H1 (cell line): ENCODE measurements around the gene KDM6A. TPM values are rescaled to one million over a fixed set of nuclear protein-coding genes. Genes with fewer than 3 reads are reported as not detected.

Experiments
- FOSL1 ChIP-seq: IDR thresholded peaks from 2 replicates; pipeline ENCODE4 v1.6.1; 2011; ENCODE audit warnings: mild to moderate bottlenecking, low read depth, low read length, moderate library complexity; ENCODE audit not compliant: insufficient read depth
- GABPA ChIP-seq: IDR thresholded peaks from 2 replicates; pipeline ENCODE4 v1.6.1; 2011; ENCODE audit warnings: mild to moderate bottlenecking, low read length, moderate library complexity, borderline replicate concordance; ENCODE audit not compliant: insufficient read depth
- SP4 ChIP-seq: IDR thresholded peaks from 2 replicates; pipeline ENCODE4 v1.6.1; 2012; ENCODE audit warnings: low read length, inconsistent platforms
- TCF12 ChIP-seq: IDR thresholded peaks from 2 replicates; pipeline ENCODE4 v1.6.1; 2011; ENCODE audit warnings: low read depth, mild to moderate bottlenecking, low read length
- ZNF274 ChIP-seq: IDR thresholded peaks from 2 replicates; pipeline ENCODE4 v1.7.0; 2012; ENCODE audit warnings: low read length, borderline replicate concordance; ENCODE audit errors: extremely low read depth
- polyA plus RNA-seq, 7 experiments: library from polyadenylated mRNA; depleted of rRNA in 3 of 7; stranded (reverse) in 5 of 7; unstranded in 2 of 7; fragments of >200 nt in 5 of 7; fragments of 200-250 nt in 2 of 7; gene quantifications; 1 replicate in 5 of 7; 2 replicates in 1 of 7; 4 replicates in 1 of 7; pipeline versions ENCODE4 v1.2.1 to v1.2.3, GENCODE V29; 2011 to 2013; ENCODE audit warnings: missing spikeins in 2 of 7, mixed read lengths in 2 of 7
- total RNA-seq: library from RNA; stranded (reverse); fragmentation: NEBNext Ultra II Directional; extraction: Animal tissue kit (Norgen Biotek cat#: 25700); gene quantifications from 2 replicates; pipeline ENCODE4 v1.2.1, GENCODE V29; 2021

KDM6A gene
- total and polyA plus RNA-seq, 2 of the 8 experiments (the other 6 are each of a cell fraction or from before 2014, with no cell fraction given): 43.5 to 58.4 TPM

GRCh38 chrX:45026036-45026435 is 153.0 kb downstream of the KDM6A start (continued):
- TF ChIP-seq TCF12 (no peak), GABPA (no peak), SP4 (no peak), ZNF274 (no peak), FOSL1 (no peak)
- TF ChIP-seq, all 59 proteins: peak for 0
